Measurements from ENCODE around the gene PDE4D.

Gene PDE4D

GRCh38 chr5:59654691-59655090 is 238.8 kb downstream of the PDE4D start:
- TF ChIP-seq CTCF (IDR thresholded peaks at IDR 0.05; ENCODE audit: insufficient read depth, low read length) = no peak
- no peak for TF ChIP-seq POLR2AphosphoS5 (IDR thresholded peaks at IDR 0.05; ENCODE audit: low read depth)
- TF ChIP-seq SPI1 (IDR thresholded peaks at IDR 0.05; ENCODE audit: borderline replicate concordance, low read depth) = no peak
- no peak for TF ChIP-seq GABPA (IDR thresholded peaks at IDR 0.05; ENCODE audit: low read depth)
- TF ChIP-seq REST (IDR thresholded peaks at IDR 0.05; ENCODE audit: insufficient replicate concordance, low read depth) = no peak
- no peak for DNase-seq (ENCODE audit: low read depth in 1 of 2, low spot score in 1 of 2)
- Histone ChIP-seq H3K27ac (replicated peaks) (no peak overlapping the region), H3K27me3 (ENCODE audit: insufficient read depth, poor library complexity, severe bottlenecking) (no peaks in the 10 kb centered on the region), H3K4me3 (replicated peaks; ENCODE audit: insufficient read depth, low read length) (no peak overlapping the region)

GRCh38 chr5:59652449-59652848 is 241.1 kb downstream of the PDE4D start:
- no peak for DNase-seq (ENCODE audit: low read depth in 1 of 2, low spot score in 1 of 2)
- Histone ChIP-seq H3K4me3 (replicated peaks; ENCODE audit: insufficient read depth, low read length) (no peak overlapping the region), H3K27ac (replicated peaks) (no peak overlapping the region), H3K27me3 (ENCODE audit: insufficient read depth, poor library complexity, severe bottlenecking) (no peaks in the 10 kb centered on the region)
- TF ChIP-seq GABPA (IDR thresholded peaks at IDR 0.05; ENCODE audit: low read depth) = no peak
- TF ChIP-seq SPI1 (IDR thresholded peaks at IDR 0.05; ENCODE audit: borderline replicate concordance, low read depth) = no peak
- no peak for TF ChIP-seq POLR2AphosphoS5 (IDR thresholded peaks at IDR 0.05; ENCODE audit: low read depth)
- no peak for TF ChIP-seq REST (IDR thresholded peaks at IDR 0.05; ENCODE audit: insufficient replicate concordance, low read depth)
- TF ChIP-seq CTCF (IDR thresholded peaks at IDR 0.05; ENCODE audit: insufficient read depth, low read length) = no peak

GRCh38 chr5:59648949-59649921 is 244.3 kb downstream of the PDE4D start:
- no peaks in the 10 kb centered on the region for H3K27me3 ChIP-seq (ENCODE audit: insufficient read depth, poor library complexity, severe bottlenecking)
- H3K27ac ChIP-seq (replicated peaks) = no peak overlapping the region
- H3K4me3 ChIP-seq (replicated peaks; ENCODE audit: insufficient read depth, low read length) = no peak overlapping the region
- TF ChIP-seq SPI1 (IDR thresholded peaks at IDR 0.05; ENCODE audit: borderline replicate concordance, low read depth) (no peak), CTCF (IDR thresholded peaks at IDR 0.05; ENCODE audit: insufficient read depth, low read length) (no peak), GABPA (IDR thresholded peaks at IDR 0.05; ENCODE audit: low read depth) (no peak), REST (IDR thresholded peaks at IDR 0.05; ENCODE audit: insufficient replicate concordance, low read depth) (no peak), POLR2AphosphoS5 (IDR thresholded peaks at IDR 0.05; ENCODE audit: low read depth) (no peak)
- DNase-seq (ENCODE audit: low read depth in 1 of 2, low spot score in 1 of 2) = no peak
